KBM-7 (cell line): Measurements from ENCODE around the gene RCE1.
A peak's percentile ranks its signal among the peaks of the same experiment; 100 is the strongest.
"Not testable (repeated sequence)": the region's sequence is repeated elsewhere in the genome, so short reads cannot be mapped to it uniquely, and the experiment has no call there.

Experiments used
- DNase-seq: peaks from one replicate; pipeline ENCODE4 v3.0.0-alpha.2; 2015
- in situ Hi-C: fragments of 300-500 bp; cut with MboI; formaldehyde crosslinking; loops from 2 replicates; pipeline ENCODE4 v1.14.3; 2020; ENCODE audit warnings: low sequenced_read_pairs, low pct_unique_long_range_greater_than_20kb, mixed read lengths

RCE1 gene

DNA sequence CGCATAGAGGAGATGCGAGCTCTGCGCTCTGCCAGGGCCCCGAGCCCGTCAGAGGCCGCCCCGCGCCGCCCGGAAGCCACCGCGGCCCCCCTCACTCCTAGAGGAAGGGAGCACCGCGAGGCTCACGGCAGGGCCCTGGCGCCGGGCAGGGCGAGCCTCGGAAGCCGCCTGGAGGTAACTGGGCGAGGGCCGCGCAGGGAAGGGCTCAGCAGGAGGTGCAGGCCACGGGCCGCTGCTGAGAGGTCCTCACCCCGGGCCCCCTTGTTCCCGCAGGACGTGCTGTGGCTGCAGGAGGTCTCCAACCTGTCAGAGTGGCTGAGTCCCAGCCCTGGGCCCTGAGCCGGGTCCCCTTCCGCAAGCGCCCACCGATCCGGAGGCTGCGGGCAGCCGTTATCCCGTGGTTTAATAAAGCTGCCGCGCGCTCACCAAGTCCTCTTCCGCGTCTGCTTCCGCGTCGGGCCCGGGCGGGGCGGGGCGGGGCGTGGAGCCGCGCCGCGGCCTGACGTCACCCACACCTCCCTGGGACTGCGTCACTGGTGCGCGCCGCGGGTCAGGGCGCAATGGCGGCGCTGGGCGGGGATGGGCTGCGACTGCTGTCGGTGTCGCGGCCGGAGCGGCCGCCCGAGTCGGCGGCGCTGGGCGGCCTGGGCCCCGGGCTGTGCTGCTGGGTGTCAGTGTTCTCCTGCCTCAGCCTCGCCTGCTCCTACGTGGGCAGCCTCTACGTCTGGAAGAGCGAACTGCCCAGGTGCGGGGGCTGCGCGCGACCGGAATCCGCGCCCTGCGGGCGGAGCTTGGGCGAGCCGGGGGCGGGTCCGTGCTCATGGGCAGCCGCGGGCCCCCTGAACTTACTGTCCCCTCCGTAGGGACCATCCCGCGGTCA, at the start of gene RCE1:
Gene RCE1 (plus strand): TSS at position 546 of the 880 bp plus-strand sequence. CDS start 15 bp downstream, at position 561.
- DNase-seq = peak; percentile 91
- in situ Hi-C loops = loop anchor here (25.0 kb wide), 1 partner anchor 156 kb away; the partner anchor contains the start of gene RBM4B

DNA sequence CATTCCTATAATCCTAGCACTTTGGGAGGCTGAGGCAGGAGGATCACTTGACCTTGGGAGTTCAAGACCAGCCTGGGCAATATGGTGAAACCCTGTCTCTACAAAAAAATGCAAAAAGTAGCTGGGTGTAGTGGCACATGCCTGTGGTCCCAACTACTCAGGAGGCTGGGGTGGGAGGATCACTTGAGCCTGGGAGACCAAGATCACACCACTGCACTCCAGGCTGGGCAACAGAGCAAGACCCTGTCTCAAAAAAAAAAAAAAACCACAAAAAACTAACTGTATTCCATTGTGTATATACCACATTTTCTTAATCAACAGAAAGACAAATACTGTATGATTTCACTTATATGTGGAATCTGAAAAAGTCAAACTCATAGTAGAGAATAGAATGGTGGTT, 43.4 kb upstream of the RCE1 start:
- in situ Hi-C loops, DNase-seq: not testable (repeated sequence)

DNA sequence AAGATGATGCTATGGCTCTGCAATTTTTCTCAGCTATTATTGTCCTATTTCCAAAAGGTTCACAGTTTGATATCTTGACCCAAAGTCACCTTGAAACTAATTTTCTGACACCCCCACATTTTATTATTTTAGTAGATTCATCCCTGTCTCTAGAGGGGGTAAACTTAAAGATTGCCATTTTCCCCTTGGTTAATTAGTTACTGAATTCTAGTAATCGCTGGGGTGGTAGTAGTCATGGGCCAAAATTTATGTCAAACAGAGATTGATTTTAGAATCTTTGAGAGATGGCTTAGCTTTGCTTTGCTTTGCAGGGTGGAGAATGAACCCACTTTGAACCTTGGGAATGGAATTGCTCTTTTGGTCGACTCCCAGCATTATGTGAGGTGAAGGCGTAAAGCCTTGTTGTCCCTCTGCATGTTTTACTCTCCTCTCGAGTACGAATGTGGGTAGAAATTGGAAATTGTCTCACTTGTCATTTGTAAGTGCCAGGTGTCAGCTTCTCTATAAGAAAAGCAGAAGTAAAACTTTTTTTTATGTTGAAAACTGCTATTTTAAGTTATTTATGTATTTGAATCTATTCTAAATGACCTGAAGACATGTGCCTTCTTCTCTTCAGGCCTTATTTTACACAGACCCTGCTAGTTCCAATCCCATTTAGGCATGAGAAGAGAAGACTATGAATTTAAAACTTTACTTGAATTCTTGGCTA, 42.4 kb upstream of the RCE1 start:
- in situ Hi-C loops = no loop called here
- DNase-seq = peak; percentile 11

DNA sequence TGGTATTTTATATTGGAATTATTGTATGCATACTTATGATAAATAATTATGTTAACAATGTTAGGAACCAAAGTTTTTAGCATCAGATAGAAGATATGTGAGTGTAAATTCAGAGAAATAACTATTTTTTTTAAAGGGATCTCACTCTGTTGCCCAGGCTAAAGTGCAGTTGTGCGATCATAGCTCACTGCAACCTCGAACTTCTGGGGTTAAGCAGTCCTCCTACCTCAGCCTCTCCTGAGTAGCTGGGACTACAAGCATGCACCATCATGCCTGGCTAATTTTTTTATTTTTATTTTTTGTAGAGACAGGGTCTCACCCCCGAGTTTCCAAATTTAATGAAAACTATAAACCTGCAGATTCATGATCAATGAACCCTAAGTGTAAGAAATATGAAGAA, 33.6 kb upstream of the RCE1 start:
- DNase-seq = no peak
- in situ Hi-C loops = no loop called here

DNA sequence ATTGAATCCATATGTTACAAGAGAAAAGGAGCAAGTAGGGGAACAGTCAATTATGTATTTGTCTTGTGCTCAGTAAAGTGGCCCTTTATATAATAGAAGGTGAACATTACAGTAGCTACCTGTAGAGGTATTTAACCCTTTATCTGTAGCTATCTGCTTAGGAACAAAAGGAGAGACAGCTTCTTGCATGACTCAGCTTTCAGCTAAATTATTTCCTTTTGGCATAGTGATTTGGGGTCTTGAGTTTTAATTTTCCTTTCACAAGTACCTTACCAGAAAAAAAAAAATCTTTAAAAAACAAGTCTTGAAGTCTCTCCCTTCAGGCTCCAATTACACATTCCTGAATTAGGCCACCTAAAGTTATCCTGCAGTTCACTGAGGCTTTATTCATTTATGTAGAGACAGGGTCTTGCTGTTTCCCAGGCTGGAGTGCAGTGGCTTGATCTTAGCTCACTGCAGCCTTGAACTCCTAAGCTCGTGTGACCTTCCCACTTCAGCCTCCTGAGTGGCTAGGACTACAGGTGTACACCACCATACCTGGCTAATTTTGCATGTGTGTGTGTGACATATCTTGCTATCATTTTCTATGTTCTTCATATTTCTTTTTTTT, 32.6 kb upstream of the RCE1 start:
- in situ Hi-C loops = no loop called here
- no peak for DNase-seq

DNA sequence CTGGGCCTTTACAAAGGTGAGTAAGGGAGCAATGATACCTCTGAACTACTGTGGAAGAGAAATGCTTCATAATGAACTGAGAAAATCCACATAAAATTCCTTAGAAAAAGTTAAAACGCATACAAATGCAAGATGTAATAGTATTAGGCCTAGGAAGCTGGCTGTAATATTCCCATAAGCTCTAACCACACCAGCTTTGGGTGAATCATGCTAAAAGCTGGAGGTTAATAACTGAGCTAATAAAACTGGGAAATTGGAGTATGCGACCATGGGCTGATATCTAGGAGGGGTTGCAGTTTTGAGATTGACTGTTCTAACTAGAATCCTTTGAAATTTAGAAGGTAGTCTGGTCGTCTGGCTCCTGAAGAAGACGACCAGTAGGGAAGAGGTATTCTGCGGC, 28.6 kb upstream of the RCE1 start:
- DNase-seq = no peak
- in situ Hi-C loops = no loop called here

- in situ Hi-C loops = no loop called here
- DNase-seq = no peak
Observed at GRCh38 chr11:66815646-66816045, 27.6 kb upstream of the RCE1 start.

DNA sequence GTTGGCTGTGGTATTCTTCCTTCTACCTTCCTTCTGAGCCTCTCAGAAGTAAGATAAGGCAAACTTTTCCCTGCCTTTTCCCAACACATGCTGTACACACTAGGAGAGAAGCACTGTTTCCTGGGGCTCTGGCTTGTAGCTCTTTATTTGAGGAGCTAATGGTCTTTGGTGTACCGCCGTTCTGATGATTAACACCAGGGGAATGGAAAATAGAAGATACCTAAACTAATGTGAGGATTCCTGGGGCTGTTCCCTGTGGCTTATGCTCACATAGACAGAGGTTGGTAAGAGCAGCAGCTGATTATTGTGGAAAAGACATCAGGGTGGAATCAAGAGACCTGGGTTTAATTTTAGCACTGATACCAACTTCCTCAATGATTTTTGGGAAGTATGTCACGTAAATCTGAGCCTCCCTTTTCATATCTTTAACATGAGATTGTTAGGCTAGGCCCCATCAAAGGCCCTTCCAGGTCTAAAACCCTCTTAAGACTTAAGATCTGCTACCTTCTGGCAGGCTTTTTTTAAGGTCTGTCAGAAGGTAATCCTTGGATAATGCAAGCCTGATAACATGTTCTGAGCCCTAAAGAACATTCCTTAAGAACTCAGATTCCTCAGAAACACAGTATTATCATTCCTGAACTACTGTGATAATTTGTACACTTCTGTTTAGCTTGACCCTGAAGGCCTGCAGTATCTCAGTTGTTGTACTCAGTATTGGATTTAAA, 24.8 kb upstream of the RCE1 start:
- no peak for DNase-seq
- in situ Hi-C loops = no loop called here

GRCh38 chr11:66820381-66820780, 22.9 kb upstream of the RCE1 start:
- in situ Hi-C loops = no loop called here
- DNase-seq = no peak

GRCh38 chr11:66820901-66821300, 22.3 kb upstream of the RCE1 start:
- DNase-seq = no peak
- in situ Hi-C loops = no loop called here

DNA sequence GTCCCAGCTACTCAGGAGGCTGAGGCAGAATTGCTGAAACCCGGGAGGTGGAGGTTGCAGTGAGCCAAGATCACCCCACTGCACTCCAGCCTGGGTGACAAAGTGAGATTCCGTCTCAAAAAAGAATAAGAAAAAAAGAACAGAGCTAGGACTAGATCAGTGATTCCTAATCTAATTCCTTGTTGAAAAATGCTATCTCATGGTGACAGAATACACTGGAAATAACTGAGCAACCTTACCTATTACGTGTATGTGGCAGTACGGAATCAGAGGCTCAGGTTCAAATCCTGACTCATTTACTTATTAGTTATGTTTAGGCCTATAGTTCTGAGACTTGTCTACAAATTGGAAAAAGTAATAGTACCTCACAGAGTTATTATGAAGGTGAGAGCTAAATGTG, 19.5 kb upstream of the RCE1 start:
- in situ Hi-C loops = no loop called here
- no peak for DNase-seq

DNA sequence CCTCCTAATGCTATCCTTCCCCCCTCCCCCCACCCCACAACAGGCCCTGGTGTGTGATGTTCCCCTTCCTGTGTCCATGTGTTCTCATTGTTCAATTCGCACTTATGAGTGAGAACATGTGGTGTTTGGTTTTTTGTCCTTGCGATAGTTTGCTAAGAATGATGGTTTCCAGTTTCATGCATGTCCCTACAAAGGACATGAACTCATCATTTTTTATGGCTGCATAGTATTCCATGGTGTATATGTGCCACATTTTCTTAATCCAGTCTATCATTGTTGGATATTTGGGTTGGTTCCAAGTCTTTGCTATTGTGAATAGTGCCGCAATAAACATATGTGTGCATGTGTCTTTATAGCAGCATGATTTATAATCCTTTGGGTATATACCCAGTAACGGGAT, 18.7 kb upstream of the RCE1 start:
- DNase-seq, in situ Hi-C loops: not testable (repeated sequence)

GRCh38 chr11:66834539-66834845, 8.7 kb upstream of the RCE1 start:
- no peak for DNase-seq
- in situ Hi-C loops = loop anchor here (25.0 kb wide), 1 partner anchor 147 kb away; the partner anchor contains the start of gene RBM4B

DNA sequence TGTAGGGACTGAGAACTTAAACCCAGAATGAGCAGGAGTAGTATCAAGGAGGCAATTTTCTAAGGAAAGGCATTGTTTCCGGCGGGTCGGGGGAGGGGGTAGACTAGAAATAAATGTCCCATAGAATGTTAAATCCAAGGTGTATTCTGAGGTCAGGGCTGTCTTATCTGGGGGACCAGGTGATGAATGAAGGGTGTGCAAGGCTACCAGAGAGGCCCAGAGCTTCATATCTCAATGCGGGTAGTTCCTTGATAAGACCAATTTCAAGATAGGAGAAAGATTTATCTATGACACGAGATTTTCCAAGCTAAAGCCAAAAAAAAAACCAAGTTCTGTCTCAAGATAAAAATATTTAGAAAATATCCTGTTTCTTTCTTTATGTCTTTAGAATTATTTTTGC, 8.3 kb upstream of the RCE1 start:
- in situ Hi-C loops = loop anchor here (25.0 kb wide), 1 partner anchor 148 kb away; the partner anchor contains the start of gene RBM4B
- DNase-seq = no peak

DNA sequence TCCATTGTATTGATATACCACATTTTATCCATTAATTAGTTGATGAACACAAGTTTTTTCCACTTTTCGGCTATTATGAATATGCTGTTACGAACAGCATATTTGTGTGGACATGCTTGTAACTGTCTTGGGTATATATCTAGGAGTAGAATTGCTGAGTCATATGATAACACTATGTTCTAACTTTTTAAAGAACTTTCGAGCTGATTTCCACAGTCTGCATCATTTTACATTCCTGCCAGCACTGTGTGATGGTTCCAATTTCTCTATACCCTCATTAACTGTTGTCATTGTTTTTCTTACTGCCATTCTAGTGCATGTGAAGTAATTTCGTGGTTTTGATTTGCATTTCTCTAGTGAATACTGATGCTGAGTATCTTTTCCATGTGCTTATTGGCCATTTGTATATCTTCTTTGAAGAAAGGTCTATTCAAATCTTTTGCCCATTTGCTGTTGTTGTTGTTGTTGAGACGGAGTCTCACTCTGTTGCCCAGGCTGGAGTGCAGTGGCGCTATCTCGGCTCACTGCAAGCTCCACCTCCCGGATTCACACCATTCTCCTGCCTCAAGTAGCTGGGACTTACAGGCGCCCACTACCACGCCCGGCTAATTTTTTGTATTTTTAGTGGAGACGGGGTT, 7.4 kb upstream of the RCE1 start:
- in situ Hi-C loops = loop anchor here (25.0 kb wide), 1 partner anchor 149 kb away; the partner anchor contains the start of gene RBM4B
- no peak for DNase-seq

GRCh38 chr11:66840317-66841091, 2.7 kb upstream of the RCE1 start:
- no peak for DNase-seq
- in situ Hi-C loops = loop anchor here (25.0 kb wide), 1 partner anchor 153 kb away; the partner anchor contains the start of gene RBM4B

DNA sequence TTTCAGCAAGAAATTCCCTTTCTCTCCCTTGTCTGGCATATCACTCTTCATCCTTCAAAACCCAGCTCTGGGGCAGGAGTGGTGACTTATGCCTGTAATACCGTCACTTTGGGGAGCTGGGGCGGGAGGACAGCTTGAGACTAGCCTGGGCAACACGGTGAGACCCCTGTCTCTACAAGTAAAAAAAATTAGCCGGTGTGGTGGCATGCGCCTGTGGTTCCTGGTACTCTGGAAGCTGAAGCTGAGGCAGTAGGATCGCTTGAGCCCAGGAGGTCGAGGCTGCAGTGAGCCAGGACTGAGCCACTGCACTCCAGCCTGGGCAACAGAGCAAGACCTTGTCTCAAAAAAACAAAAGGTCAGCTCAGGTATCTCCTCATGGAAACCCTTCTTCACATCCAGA, 1.4 kb upstream of the RCE1 start:
- DNase-seq = no peak
- in situ Hi-C loops = loop anchor here (25.0 kb wide), 1 partner anchor 155 kb away; the partner anchor contains the start of gene RBM4B

DNA sequence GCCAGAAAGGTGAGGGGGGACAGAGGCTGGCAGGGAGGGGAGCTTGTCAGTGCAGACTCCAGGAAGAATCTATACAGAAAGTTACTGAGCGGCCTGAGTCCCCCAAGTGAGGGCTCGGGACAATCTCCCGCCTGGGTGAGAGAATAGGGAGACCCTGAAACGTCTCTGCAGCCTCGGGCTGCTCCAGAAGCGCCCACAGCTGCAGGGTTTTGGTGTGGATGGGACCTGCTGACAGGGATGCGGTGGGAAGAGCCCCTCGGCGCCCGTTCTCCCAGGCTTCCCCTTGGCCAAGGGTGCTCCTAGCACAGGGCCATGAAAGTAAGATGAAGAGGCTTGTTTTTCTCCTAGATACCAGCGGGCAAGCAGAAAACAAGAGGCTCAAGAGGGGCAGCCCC, 743 bp upstream of the RCE1 start:
- in situ Hi-C loops = loop anchor here (25.0 kb wide), 1 partner anchor 155 kb away; the partner anchor contains the start of gene RBM4B
- no peak for DNase-seq
